SK-N-SH treated with all-trans-retinoic acid at 6 μM for 48 hours (cell line): ENCODE data around the gene PVALB.

Experiments
- ARNTL ChIP-seq: fragments of 450-650 bp; formaldehyde crosslinking; IDR thresholded peaks from 2 replicates; pipeline ENCODE4 v1.5.0; 2020; ENCODE audit warnings: low read depth, mild to moderate bottlenecking, moderate library complexity, borderline replicate concordance
- CSDC2 ChIP-seq: fragments of 250-450 bp; sonication (Bioruptor Pico); IDR thresholded peaks from 2 replicates; pipeline ENCODE4 v1.5.0; 2020; ENCODE audit warnings: mild to moderate bottlenecking, moderate library complexity
- ESRRG ChIP-seq: fragments of 250-450 bp; sonication (Bioruptor Pico); IDR thresholded peaks from 2 replicates; pipeline ENCODE4 v1.6.1; 2021; ENCODE audit warnings: mild to moderate bottlenecking
- GLIS3 ChIP-seq: fragments of 250-450 bp; sonication (Bioruptor Pico); IDR thresholded peaks from 2 replicates; pipeline ENCODE4 v1.5.0; 2020; ENCODE audit warnings: mild to moderate bottlenecking, moderate library complexity
- PPARA ChIP-seq: fragments of 250-450 bp; sonication (Bioruptor Pico); IDR thresholded peaks from 2 replicates; pipeline ENCODE4 v1.5.0; 2020; ENCODE audit warnings: mild to moderate bottlenecking, borderline replicate concordance
- ZFP3 ChIP-seq: fragments of 250-450 bp; sonication (Bioruptor Pico); IDR thresholded peaks from 2 replicates; pipeline ENCODE4 v1.5.0; 2020; ENCODE audit warnings: mild to moderate bottlenecking, moderate library complexity
- ZFP30 ChIP-seq: fragments of 450-650 bp; formaldehyde crosslinking; IDR thresholded peaks from 2 replicates; pipeline ENCODE4 v1.5.0; 2022; ENCODE audit warnings: mild to moderate bottlenecking, moderate library complexity
- TF ChIP-seq, protein P1 (sequence below): fragments of 250-450 bp; sonication (Bioruptor Pico); IDR thresholded peaks from 2 replicates; pipeline ENCODE4 v1.5.1; 2020; ENCODE audit warnings: low read depth, mild to moderate bottlenecking, moderate library complexity

DNA sequence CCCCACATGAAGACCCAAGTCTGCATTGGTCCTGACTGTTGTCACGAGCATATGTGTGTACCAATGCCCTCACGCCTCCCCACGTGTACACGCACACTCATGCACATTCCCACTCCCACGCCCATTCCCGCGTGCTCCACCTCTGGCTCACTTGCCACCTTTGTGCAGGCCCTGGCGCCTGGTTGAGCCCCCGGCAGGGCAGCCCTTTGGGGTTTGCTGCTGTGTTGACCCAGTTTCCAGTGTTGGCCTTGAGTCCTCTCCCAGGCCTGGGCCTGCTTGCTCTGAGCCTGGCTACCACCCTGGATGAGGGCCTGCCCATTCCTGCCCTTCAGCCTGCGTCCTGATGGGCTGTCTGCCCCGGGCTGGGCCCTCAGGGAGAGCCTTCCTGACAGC, 18.2 kb downstream of the PVALB start:
- TF ChIP-seq CSDC2 (CRISPR knock-in tag) (no peak), ESRRG (CRISPR knock-in tag) (no peak), PPARA (CRISPR knock-in tag) (no peak), ZFP30 (no peak), ZFP3 (CRISPR knock-in tag) (no peak), ARNTL (CRISPR knock-in tag) (no peak), GLIS3 (CRISPR knock-in tag) (no peak)
- TF ChIP-seq, protein P1, sequence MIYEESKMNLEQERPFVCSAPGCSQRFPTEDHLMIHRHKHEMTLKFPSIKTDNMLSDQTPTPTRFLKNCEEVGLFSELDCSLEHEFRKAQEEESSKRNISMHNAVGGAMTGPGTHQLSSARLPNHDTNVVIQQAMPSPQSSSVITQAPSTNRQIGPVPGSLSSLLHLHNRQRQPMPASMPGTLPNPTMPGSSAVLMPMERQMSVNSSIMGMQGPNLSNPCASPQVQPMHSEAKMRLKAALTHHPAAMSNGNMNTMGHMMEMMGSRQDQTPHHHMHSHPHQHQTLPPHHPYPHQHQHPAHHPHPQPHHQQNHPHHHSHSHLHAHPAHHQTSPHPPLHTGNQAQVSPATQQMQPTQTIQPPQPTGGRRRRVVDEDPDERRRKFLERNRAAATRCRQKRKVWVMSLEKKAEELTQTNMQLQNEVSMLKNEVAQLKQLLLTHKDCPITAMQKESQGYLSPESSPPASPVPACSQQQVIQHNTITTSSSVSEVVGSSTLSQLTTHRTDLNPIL (CRISPR knock-in tag): no peak
